ENCODE results near the gene PLSCR3.

- TF ChIP-seq CTCF (IDR thresholded peaks at IDR 0.05) (no peak), EZH2phosphoT487 (IDR thresholded peaks at IDR 0.05) (no peak)
Measured at GRCh38 chr17:7408863-7409262, 14.5 kb upstream of the PLSCR3 start.

Data from neural progenitor cell (in vitro differentiated cells).